ENCODE data around the gene MEPCE.

MEPCE gene

DNA sequence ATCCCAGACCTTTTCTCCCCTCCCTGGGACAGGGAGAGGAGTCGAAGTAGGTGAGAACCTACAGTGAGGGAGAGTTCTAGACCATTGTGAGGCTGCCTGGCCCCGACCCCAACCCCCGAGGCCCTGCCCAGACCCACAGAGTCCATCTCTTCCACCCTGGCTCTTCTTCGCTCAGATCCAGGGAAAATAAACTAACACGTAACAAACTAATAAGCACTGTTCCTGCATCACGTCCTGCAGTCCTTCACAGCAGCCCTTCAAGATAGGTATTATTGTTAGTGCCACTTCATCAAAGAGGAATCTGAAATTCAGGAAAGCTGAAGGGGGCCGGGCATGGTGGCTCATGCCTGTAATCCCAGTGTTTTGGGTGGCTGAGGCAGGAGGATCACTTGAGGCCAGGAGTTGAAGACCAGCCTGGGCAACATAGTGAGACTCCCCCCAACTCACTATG is 34.6 kb downstream of the MEPCE start, which contains the start of gene SPACDR:
TSS of gene SPACDR (minus strand) at position 51 of the 451 bp plus-strand sequence. CDS start 235 bp downstream, outside the sequence.
- no peak for DNase-seq (ENCODE audit: low read depth in 2 of 2)

DNA sequence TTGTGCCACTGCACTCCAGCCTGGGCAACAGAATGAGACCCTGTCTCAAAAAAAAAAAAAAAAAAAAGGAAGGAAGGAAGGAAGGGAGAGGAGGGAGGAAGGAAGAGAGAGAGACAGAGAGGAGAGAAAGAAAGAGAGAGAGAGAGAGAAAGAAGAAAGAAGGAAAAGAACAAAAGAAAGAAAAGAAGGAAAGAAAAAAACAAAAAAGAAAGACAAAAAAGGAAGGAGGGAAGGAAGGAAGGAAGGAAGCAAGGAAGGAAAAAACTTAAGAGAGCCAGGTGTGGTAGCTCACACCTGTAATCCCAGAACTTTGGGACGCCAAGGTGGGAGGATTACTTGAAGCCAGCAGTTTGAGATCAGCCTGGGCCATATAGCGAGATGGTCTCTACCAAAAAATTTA is 35.2 kb downstream of the MEPCE start:
- no peak for DNase-seq (ENCODE audit: low read depth in 2 of 2)

DNA sequence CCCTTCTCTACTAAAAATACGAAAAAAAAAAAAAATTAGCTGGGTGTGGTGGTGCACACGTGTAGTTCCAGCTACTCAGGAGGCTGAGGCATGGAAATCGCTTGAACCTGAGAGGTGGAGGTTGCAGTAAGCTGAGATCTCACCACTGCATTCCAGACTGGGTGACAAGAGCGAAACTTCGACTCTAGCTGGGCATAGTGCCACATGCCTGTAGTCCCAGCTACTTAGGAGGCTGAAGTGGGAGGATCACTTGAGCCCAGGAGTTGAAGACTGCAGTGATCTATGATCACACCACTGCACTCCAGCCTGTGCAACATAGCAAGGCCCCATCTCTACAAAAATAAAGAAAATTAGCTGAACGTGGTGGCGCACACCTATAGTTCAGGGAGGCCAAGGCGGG is 35.7 kb downstream of the MEPCE start:
- no peak for DNase-seq (ENCODE audit: low read depth in 2 of 2)

DNA sequence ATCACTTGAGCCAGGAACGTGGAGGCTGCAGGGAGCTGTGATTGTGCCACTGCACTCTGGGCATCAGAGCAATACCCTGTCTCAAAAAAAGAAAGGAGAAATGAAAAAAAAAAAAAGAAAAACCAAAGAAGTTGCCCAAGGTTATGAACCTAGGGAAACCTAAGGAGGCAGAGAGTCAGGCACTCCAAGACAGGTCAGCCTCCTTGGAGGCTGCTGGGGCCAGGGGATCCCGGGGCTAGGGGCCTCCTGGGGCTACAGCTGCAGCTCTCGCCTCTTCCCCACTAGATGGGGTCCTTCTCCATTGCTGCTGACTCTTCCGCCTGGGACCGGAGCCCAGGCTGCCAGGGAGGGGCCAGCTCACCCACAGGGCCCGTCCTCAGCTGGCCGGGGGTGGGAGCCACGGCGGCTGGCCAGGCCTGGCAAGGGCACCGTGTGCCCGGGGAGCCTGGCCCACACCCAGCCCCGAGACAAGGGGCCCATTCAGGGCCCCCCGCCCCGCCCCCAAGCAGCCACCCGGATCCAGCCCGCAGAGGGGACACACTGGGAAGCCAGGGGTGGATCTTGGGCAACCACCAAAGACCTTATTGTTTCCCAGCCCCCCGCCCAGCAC is 36.2 kb downstream of the MEPCE start:
- no peak for DNase-seq (ENCODE audit: low read depth in 2 of 2)

DNA sequence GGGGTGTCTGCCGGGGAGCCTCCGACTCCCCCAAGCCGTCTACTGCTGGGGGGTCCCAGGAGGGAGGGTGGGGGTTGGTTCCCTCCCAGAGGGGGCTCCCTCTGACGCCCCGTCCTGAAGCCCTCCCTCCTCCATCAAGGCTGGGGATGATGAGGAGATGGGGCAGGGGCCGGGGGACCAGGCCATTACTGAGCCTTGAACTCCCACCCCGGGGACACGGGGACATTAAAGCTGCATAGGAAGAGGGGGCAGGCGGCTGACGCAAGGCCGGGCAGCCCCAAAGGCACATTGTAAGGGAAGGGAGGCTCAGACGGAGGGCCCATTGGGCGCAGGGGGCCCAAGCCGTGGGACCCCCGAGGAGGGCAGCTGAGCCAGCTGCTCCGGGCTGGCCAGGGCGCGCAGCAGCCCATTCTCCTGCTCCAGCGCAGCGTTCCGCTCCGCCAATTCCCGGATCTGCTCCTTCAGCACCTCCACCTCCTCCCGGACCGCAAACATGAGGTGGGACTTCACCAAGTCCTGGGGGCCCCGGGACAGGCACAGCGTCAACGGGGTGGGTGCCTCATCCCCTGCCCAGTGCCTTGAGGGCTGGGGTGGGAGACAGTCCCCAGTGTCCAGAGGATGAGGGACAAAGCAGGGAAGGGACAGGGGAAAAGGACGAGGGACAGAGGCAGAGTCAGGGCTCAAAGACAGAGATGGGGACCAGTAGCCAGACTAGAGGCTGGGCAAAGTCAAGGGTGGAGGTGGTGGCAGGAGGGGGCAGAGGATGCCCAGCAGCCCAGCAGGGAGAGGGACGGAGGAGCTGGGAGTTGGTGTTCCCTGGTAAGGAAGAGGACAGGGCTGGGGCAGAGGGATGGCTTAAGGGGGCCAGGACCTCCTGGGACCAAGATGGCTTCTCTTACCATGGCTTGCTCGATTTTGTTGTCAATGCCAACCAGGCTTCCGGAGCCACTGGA is 37.3 kb downstream of the MEPCE start:
- DNase-seq (ENCODE audit: low read depth in 2 of 2), result no peak

DNA sequence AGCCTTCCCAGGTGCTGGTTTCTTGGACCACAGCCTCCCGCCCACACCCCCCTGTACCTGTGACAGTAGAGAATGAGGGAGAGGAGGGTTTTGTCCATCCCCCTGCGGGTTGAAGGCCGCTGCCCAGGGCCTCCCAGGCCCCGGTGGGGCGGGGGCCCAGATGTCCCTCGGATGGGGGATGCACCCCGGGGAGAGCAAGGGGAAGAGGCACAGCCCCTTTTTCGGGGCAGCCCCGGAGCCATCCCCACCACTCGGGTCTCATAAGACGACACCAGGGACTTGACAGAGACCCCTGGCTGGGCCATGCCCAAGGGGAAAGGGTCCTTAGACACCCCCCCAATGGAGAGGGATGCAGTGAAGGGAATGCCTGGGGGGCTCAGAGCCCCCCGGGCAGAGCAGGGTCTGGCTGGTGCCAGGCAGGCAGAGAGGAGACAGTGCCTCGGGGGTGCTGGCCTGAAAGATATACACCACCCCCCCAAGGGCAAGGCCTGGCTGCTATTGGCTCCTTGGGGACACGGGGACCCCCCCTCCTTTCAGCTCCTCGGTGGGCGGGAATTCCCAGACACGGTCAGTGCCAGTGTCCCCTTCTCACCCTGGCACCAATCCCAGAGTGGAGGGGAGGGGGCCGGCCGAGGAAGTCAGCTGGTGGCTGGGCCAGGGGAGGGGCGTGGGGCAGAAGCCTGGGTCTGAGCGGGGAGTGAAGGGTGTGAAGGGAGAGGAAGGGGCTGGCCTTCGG is 38.2 kb downstream of the MEPCE start:
- DNase-seq (ENCODE audit: low read depth in 2 of 2), result no peak

DNA sequence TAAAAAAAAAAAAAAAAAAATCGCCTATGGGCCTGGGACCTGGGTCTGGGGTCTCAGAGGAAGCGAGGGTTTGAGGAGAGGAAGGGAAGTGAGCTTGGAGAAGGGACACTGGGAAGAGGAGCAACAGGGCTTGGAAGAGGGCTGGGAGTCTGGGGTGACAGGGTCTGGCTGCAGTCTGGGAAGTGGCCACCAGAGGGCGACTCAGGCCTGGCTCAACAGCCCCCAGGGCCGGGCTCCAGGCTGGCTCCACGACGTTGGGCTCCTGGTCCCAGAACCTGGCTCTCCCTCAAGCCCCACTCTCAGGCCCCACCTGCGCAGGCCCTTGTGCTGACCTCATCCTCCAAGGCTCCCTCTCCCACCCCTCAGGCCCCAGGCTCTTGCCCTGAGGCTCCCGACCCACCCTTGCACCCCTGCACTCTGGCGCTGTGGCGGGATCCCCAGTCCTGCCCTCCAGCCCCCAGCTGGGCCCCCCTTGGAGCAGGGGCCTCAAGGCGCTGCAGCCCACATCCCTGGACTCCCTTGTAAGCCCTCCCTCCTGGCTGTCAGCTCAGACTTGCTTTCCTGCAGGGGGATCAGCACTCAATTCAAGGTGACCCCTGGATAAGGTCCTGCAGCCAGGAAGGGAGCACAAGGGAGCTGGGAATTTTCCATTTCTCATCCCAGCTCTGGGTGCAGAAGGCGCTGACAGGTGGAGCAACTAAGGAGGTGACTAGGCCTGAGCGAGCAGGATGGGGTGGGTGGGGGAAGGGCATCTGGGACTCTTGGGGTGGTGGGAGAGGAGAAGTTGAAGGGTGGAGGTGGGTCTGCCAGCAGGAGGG is 39.8 kb downstream of the MEPCE start:
- DNase-seq (ENCODE audit: low read depth in 2 of 2), result peak; percentile 54 to 57

DNA sequence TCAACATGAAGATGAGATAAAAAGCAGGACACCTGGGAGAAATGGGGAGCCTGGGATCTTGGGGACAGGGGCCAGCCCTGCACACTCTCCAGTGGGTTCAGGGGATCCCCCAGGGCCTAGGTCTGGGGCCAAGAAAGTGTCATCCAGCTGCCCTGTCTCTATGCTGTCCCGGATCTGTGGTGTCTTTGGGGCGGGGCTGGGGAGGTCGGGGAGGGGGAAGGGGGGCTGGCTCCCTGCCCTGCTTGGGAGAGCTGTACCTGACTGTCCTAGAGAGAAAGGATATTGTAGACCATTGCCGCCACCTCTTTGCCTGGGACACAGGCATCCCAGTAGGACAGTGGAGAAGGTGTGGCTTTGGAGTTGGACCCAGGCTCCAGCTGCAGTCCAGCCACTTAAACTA is 41.4 kb downstream of the MEPCE start:
- no peak for DNase-seq (ENCODE audit: low read depth in 2 of 2)

DNA sequence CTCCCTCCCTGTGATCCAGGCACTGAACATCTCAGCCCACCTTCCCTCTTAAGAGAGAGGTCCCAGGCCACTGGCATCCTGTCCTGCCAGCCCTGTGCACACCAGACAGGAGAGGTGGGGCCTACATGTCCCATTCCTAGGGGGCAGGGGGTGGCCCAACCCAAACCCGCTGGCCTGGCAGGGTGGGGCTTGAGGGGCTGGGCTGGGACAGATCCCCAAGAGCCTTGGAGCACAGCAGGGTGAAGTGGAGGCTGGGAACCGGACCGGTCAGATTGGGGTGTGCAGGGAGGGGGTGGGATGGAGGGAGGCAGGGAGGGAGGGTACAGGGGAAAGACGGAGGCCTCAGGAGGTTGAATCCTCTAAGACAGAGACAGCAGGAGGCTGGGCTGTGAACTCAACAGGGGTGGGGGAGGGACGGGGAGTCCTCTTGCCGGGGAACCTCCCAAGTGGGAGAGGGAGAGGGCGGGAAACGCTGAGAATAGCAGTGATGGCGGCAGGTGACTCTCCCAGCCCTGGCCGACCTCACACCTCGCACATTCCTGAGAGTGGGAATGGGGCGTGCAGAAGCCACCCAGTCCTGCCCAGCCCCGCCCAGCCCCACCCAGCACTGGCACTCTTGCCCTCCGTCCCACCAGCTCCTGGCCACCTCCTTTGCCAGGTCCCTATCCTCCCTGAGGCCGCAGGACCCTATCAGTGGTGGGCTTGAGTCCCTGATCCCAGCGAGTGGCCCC is 42.7 kb downstream of the MEPCE start:
- no peak for DNase-seq (ENCODE audit: low read depth in 2 of 2)

DNA sequence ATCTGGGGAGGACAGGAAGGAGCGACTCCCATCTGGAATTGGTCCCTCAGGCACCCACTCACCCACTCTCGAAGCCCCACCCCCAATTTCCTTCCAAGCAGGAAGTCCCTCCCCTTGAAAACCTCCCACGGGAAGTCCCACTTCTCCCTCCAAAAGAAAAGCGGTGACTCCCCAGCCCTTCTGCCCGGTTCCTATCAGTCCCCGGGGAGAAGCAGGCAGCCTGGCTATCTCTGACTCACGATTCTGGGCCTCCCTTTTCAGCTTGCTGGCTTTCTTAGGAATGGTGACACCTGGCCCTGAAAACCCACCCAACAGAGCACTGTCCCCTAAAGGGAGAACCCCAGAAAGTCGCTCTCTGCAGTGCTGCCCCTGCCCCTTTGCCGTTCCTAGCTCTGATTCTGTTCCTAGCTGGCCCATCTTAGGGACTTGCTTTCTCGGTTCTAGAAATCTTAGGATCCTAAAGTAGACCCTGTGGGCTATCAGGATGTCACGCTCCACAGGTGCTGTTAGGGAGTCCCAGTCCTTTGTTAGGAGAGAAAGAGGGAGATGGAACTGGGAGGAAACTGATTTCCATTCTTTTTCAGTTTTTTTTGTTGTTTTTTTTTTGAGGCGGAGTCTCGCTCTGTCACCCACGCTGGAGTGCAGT is 43.3 kb downstream of the MEPCE start:
- DNase-seq (ENCODE audit: low read depth in 2 of 2), result no peak

DNA sequence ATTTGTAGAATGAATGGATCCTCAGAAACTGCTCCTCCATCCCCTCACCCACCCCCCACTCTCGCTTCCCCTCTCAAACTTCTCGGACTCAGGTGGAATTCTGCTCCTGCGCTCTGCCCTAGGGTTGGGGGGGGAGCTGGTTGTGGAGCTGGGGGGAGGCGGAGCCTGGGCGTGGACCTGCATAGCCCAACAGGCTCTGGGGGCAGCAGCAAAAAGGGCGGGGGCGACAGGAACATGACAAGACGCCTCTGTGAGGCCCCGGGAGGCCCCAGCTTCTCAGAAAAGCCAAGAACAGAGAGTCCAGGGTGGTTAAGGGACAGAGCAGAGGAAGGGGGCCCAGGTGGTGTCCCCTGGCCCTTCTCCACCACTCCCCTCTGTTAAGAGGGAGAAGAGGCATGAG is 45.9 kb downstream of the MEPCE start:
- DNase-seq (ENCODE audit: low read depth in 2 of 2), result no peak

DNA sequence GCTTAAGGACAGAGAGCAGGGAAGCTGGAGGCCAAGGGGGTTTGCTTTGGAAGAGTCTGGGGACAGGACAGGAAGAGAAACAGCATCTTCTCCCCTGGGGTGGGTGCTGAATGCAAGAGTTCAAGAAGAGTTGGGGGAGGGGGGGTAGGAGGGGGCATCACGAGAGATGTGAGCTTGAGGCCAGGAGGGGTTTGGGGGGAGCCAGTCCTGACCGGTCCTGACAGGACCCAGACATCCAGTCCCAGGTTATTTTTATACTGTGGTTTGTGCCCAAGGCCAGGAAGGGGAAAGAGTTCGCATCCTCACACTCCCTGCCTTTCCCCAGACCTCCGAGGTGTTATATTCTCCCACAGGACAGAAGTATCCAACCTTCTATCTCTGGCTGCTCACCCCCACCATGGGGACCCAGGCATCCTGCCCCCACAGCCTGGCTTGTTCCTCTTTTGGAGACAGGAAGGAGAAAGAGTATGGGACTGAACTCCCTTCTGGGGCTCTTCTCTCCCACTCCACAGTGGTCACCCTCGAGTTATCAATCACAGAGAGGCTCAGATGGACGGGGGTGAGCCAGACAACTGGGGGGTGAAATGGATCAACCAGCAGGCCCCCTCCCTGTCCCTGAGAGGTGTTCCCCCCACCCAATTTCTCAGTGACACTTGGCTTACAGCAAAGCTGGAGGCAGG is 46.6 kb downstream of the MEPCE start:
- DNase-seq (ENCODE audit: low read depth in 2 of 2), result no peak

DNA sequence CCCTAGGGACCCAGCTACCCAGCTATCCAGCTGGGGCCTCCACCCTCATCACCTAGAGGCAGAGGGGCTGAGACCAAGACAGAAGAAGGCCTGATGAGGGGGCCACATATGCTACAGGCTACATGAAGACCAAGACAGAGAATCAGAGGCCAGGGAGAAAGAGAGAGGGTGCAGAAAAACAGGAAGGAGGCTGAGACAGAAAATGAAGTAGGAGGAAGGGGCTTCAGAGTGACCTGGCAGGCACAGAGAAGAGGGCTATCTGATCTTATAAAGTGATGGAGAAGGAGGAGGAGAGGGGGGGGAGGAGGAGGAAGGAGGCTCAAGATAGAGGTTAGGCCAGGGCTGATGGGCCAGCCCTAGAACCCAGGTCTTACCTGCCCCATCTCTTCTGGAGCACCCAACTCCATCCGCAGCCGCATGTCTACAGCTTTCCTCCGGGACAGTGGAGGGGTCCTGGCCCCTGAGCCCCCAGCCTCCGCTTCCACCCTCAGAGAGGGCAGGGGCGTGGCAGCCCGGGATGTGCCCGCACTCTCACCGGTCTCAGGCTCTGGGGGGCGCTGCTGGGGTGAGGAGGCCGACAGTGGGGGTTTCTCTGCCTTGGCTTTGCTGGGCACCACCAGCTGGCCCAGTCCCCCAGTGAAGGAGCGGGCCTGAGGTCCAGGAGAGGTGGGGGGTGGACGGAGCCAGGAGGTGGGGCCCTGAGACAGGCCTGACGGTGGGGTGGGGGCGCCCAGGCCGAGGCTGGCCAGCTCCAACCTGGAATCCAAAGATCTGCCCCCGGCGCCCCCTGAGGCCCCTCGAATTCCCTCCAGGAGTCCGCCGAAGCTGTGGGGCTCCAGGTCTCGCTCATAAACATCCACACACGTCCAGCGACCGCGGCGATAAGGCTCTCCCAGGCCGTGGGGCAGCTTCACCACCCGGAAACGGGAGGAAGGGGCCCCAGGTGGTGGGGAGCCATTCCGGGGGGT is 47.6 kb downstream of the MEPCE start:
- no peak for DNase-seq (ENCODE audit: low read depth in 2 of 2)

DNA sequence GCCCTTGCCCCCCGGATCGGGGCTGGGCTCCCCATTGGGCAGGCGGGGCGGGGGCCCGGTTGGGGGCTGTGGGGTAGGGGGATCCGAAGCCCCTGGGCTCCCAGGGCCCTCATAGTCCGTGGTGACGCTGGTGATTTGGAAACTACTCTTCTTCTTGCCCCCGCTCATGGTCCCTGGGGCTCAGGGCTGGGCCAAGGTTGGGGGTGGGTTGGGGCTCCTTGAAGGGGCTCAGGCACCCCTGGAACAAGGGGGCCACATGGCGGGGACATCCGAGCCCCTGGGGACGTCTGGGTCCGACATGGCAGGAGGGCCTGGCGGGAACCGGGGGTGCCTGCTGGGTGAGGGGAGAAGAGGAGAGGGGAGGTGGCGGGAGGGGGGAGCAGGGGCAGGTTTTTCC is 48.2 kb downstream of the MEPCE start:
- DNase-seq (ENCODE audit: low read depth in 2 of 2), result no peak

DNA sequence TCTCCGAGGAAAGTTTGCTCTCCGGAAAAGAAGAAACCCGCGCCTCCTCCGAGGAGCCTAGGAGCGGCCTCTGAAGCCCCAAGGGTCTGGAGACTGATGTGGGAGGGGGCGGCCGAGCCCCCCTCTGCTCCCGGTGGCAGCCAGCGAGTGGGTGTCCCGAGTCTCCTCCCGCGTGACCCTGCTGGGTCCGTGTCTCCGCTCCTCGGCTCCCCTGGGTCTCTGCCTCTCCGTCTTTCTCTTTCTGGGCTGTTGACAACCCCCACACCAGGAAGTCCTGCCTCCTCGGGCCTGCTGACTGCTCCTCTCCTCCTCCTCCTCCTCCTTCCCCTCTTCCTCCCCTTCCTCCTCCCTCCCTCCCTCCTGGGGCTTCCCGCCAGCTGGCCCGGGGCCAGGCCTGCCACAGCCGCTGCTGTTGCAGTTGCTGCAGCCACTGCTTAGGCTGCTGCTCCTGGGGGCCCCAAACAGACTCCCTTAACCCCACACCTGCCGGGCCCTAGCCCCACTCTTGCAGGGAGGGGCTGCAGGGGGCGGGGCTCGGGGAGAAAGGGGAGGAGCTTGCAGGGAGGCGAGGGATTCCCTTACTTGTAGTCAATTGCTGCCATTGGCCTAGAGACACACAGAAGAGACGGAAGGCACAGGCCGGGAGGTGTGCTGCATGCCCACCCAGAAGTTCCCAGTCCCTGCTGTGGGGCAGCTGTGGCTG is 49.5 kb downstream of the MEPCE start, which contains the start of gene TSC22D4:
TSS of gene TSC22D4 (minus strand) at position 257 of the 703 bp plus-strand sequence. CDS start 1,176 bp downstream, outside the sequence.
- DNase-seq (ENCODE audit: low read depth in 2 of 2), result peak; percentile 77 to 82

DNA sequence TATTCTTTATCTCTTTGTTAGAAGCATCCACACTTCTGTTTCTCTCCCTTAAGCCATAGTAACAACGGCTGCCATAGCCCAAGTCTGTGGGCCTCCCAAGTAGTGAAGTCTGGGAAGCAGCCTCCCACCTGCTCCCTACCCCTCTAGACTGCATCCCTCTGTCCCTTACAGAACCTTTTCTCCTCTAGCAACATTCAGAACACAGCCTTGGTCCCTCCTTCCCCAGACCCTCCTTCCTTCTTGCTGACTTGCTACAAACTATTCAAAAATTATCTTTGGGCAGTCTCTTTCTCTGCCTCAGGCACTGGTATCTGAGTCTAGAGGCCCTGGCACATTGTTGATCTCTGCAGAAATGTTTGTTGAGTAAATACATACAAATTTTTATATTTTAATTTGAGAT is 51.8 kb downstream of the MEPCE start:
- no peak for DNase-seq (ENCODE audit: low read depth in 2 of 2)

DNA sequence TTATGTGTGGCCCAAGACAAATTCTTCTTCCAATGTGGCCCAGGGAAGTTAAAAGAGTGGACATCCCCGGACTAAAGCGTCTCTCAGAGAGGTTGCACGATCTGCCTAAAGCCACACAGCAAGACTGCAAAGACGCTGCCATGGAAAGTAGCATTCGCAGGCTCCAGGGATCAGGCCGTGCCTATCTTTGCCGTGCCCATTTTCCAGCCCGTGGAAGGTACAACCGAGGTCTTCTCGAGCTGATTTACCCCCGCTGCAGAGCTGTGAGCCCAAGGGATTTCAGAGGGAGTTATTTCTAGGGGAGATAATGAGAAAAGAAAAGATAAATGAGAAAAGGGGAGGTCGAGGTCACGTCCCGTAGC is 53.1 kb downstream of the MEPCE start:
- no peak for DNase-seq (ENCODE audit: low read depth in 2 of 2)
